ENCODE results near the gene LAMA3. TPM values are rescaled to one million over a fixed set of nuclear protein-coding genes. Genes with fewer than 3 reads are reported as not detected.

The LAMA3 gene
- total and polyA plus RNA-seq, 8 donors: 2.1 to 13.9 (median 5.1) TPM

GRCh38 chr18:23933407-23933806 lies 244.2 kb downstream of the LAMA3 start:
- TF ChIP-seq CTCF (IDR thresholded peaks at IDR 0.05): no peak
- FAIRE-seq: no peak
- no peak for ATAC-seq
- Histone ChIP-seq H3K27me3 (no peaks in the 10 kb centered on the region), H3K27ac (no peak overlapping the region), H3K36me3 (no peaks in the 10 kb centered on the region), H3K9me3 (no peaks in the 10 kb centered on the region), H3K4me3 (no peak overlapping the region), H3K4me1 (peaks cover 0 to 4% (median 0%) of the 10 kb centered on the region in 3 donors)
- 78 to 84% methylated on average over 1 of the region's 1 CpG for WGBS, 2 donors
- DNase-seq: no peak
- intact Hi-C loops (cut with DNase I): no loop called here

GRCh38 chr18:23934252-23934651 lies 245.0 kb downstream of the LAMA3 start:
- no peak for TF ChIP-seq CTCF (IDR thresholded peaks at IDR 0.05)
- FAIRE-seq (no peak), ATAC-seq (peak in 1 of 4 donors; percentile 24), DNase-seq (no peak)
- intact Hi-C loops (cut with DNase I): no loop called here
- no peaks in the 10 kb centered on the region for H3K9me3 ChIP-seq
- H3K36me3 ChIP-seq: no peaks in the 10 kb centered on the region
- no peaks in the 10 kb centered on the region for H3K4me1 ChIP-seq
- no peaks in the 10 kb centered on the region for H3K27me3 ChIP-seq
- 56 to 60% methylated on average over 3 of the region's 3 CpGs for WGBS, 2 donors
- H3K4me3 ChIP-seq: no peak overlapping the region
- H3K27ac ChIP-seq: no peak overlapping the region

- no peak for TF ChIP-seq CTCF (IDR thresholded peaks at IDR 0.05)
- no peak for DNase-seq
- Histone ChIP-seq H3K4me3 (no peak overlapping the region), H3K4me1 (no peaks in the 10 kb centered on the region), H3K36me3 (no peaks in the 10 kb centered on the region), H3K27me3 (no peaks in the 10 kb centered on the region), H3K9me3 (no peaks in the 10 kb centered on the region), H3K27ac (no peak overlapping the region)
- intact Hi-C loops (cut with DNase I): no loop called here
- FAIRE-seq: no peak
- ATAC-seq: no peak
Measured at GRCh38 chr18:23934863-23935262, 245.6 kb downstream of the LAMA3 start.

- 72 to 75% methylated on average over 2 of the region's 2 CpGs for WGBS, 2 donors
- no peak for ATAC-seq
- H3K9me3 ChIP-seq: no peaks in the 10 kb centered on the region
- intact Hi-C loops (cut with DNase I): no loop called here
- no peak for TF ChIP-seq CTCF (IDR thresholded peaks at IDR 0.05)
- DNase-seq: no peak
- no peak overlapping the region for H3K4me3 ChIP-seq
- H3K4me1 ChIP-seq: no peaks in the 10 kb centered on the region
- no peaks in the 10 kb centered on the region for H3K27me3 ChIP-seq
- no peak overlapping the region for H3K27ac ChIP-seq
- FAIRE-seq: no peak
- H3K36me3 ChIP-seq: no peaks in the 10 kb centered on the region
Measured at GRCh38 chr18:23935804-23936203, 246.6 kb downstream of the LAMA3 start.

GRCh38 chr18:23936381-23936958 lies 247.2 kb downstream of the LAMA3 start:
- intact Hi-C loops (cut with DNase I): no loop called here

More at GRCh38 chr18:23936381-23936958, 247.2 kb downstream of the LAMA3 start:
- FAIRE-seq: no peak
- no peak overlapping the region for H3K4me3 ChIP-seq
- ATAC-seq: no peak
- H3K4me1 ChIP-seq: no peaks in the 10 kb centered on the region
- no peaks in the 10 kb centered on the region for H3K36me3 ChIP-seq
- WGBS, 2 donors: 70 to 78% methylated on average over 6 of the region's 6 CpGs
- no peaks in the 10 kb centered on the region for H3K9me3 ChIP-seq
- no peak for TF ChIP-seq CTCF (IDR thresholded peaks at IDR 0.05)
- no peak overlapping the region for H3K27ac ChIP-seq
- DNase-seq: no peak
- no peaks in the 10 kb centered on the region for H3K27me3 ChIP-seq
